ENCODE data around the gene KRTAP19-1.

DNA sequence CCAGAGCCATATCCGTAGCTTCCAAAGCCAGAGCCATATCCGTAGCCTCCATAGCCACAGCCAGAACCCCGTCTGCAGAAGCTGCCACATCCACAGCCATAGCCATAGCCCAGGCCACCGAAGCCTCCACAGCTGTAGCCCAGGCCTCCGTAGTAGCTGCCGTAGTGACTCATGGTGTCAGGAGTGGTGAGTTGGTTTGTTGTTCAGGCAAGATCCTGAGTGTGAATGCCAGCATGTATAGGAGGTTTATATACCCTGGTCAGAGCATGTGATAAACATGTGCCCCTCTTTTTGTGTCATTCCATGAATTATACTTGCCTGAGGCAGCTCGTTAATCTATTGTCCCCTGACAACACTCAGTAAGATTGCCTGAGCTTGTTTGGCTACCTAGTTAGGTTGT, at the start of gene KRTAP19-1:
- TF ChIP-seq POLR2A (IDR thresholded peaks at IDR 0.05; ENCODE audit: low read depth, low read length), result no peak
- TF ChIP-seq POLR2AphosphoS5 (IDR thresholded peaks at IDR 0.05; ENCODE audit: low read depth, low read length), result no peak
- TF ChIP-seq TAF1 (IDR thresholded peaks at IDR 0.05; ENCODE audit: borderline replicate concordance, low read depth, low read length), result no peak
